ENCODE data around the gene FOSB. TPM values are rescaled to one million over a fixed set of nuclear protein-coding genes. Genes with fewer than 3 reads are reported as not detected.

Gene FOSB
- total and polyA plus RNA-seq, 2 donors (not counting 3 experiments of a cell fraction or from before 2014, with no cell fraction given) = 2.0 to 10.7 TPM

GRCh38 chr19:45451850-45452387, 15.9 kb upstream of the FOSB start:
- no peaks in the 10 kb centered on the region for H3K79me2 ChIP-seq (ENCODE audit: control insufficient read depth, insufficient read depth, low read length)
- H3K9ac ChIP-seq (replicated peaks; ENCODE audit: extremely low read depth, insufficient read depth, low read length) = no peak overlapping the region
- intact Hi-C loops (cut with micrococcal nuclease) (no loop called here), dilution Hi-C loops (cut with MboI; ENCODE audit: extremely low pct_ligation_motif_present, low sequenced_read_pairs) (no loop called here)
- no peaks in the 10 kb centered on the region for H3K9me1 ChIP-seq (replicated peaks; ENCODE audit: control insufficient read depth, extremely low read depth, insufficient read depth, low read length)
- ChIA-PET POLR2A (no interaction called here), CTCF (interaction anchor here (1.1 to 7.3 kb wide), 3 partner anchors 13 to 33 kb away, joined by 5 to 58 read pairs (median 6); no protein-coding TSS in a partner anchor)
- no peak overlapping the region for H2AFZ ChIP-seq (ENCODE audit: low read depth, low read length)
- no peaks in the 10 kb centered on the region for H3K36me3 ChIP-seq (ENCODE audit: control insufficient read depth in 2 of 2, extremely low read depth in 1 of 2, insufficient read depth in 2 of 2, low read length in 2 of 2)
- H4K20me1 ChIP-seq (replicated peaks; ENCODE audit: control insufficient read depth, extremely low read depth, insufficient read depth, low read length) = no peaks in the 10 kb centered on the region
- FAIRE-seq (no peak), DNase-seq (ENCODE audit: low read depth, low spot score) (no peak)
- peaks cover 32% of the 10 kb centered on the region for H3K4me1 ChIP-seq (ENCODE audit: control insufficient read depth, extremely low read depth, insufficient read depth, low read length)
- H3K27ac ChIP-seq (ENCODE audit: insufficient read depth, low read depth, low read length) = no peak overlapping the region
- BruUV-seq (replicated peaks) = no TSS peak
- H3K4me2 ChIP-seq (ENCODE audit: insufficient read depth, low read length) = no peak overlapping the region
- H3K27me3 ChIP-seq (ENCODE audit: control insufficient read depth in 2 of 2, insufficient read depth in 2 of 2, low read length in 2 of 2) = no peaks in the 10 kb centered on the region
- TF ChIP-seq MYC (IDR thresholded peaks at IDR 0.05; ENCODE audit: low read depth, low read length) (no peak), CTCF (IDR thresholded peaks at IDR 0.05; ENCODE audit: extremely low read depth in 1 of 2, insufficient read depth in 1 of 2, low read depth in 1 of 2, low read length in 2 of 2) (no peak), GATA2 (IDR thresholded peaks at IDR 0.05; ENCODE audit: insufficient read depth, insufficient read length, low read depth, low read length) (no peak), JUN (IDR thresholded peaks at IDR 0.05; ENCODE audit: borderline replicate concordance, insufficient read depth, insufficient read length, low read depth) (no peak), FOS (IDR thresholded peaks at IDR 0.05; ENCODE audit: borderline replicate concordance, insufficient read depth, low read length) (no peak), MAX (IDR thresholded peaks at IDR 0.05; ENCODE audit: insufficient read depth, insufficient read length) (no peak), EZH2 (IDR thresholded peaks at IDR 0.05; ENCODE audit: borderline replicate concordance, low read depth, low read length, severe bottlenecking) (no peak), POLR2AphosphoS5 (IDR thresholded peaks at IDR 0.05; ENCODE audit: insufficient read depth, low read depth, low read length) (no peak), POLR2A (IDR thresholded peaks at IDR 0.05; ENCODE audit: low read depth, low read length) (no peak)
- H3K9me3 ChIP-seq (replicated peaks; ENCODE audit: control insufficient read depth, insufficient read depth, low read length) = no peaks in the 10 kb centered on the region
- no peak overlapping the region for H3K4me3 ChIP-seq (replicated peaks in 1 of 3; ENCODE audit: insufficient read depth in 1 of 3, low read depth in 1 of 3, low read length in 3 of 3)

Data from endothelial cell of umbilical vein (primary cell).